Osteoblast (primary cell): Measurements from ENCODE around the gene PPP1R18. TPM values are rescaled to one million over a fixed set of nuclear protein-coding genes. Genes with fewer than 3 reads are reported as not detected.

Experiments
- DNase-seq: peaks from one replicate; pipeline ENCODE4 v3.0.0; 2011; ENCODE audit warnings: low spot score, mixed read lengths; ENCODE audit not compliant: insufficient read length; ENCODE audit errors: missing footprints
- H2AFZ ChIP-seq: 2 replicates; pipeline ENCODE4 v1.6.0; 2011; ENCODE audit warnings: mild to moderate bottlenecking, low read length
- H3K27ac ChIP-seq: 2 replicates; pipeline ENCODE4 v1.5.1; 2011; ENCODE audit warnings: mild to moderate bottlenecking, low read depth, low read length, moderate library complexity
- H3K27me3 ChIP-seq: 2 replicates; pipeline ENCODE4 v1.6.0; 2012; ENCODE audit warnings: mild to moderate bottlenecking, control low read depth, inconsistent platforms, low read length, moderate library complexity; ENCODE audit not compliant: insufficient read depth
- H3K36me3 ChIP-seq: 2 replicates; pipeline ENCODE4 v1.5.1; 2011; ENCODE audit warnings: mild to moderate bottlenecking, low read length, control low read depth, moderate library complexity; ENCODE audit not compliant: insufficient read depth
- H3K4me1 ChIP-seq: 2 replicates; pipeline ENCODE4 v1.5.1; 2011; ENCODE audit warnings: mild to moderate bottlenecking, low read length, control low read depth, moderate library complexity; ENCODE audit not compliant: insufficient read depth
- H3K4me2 ChIP-seq: 2 replicates; pipeline ENCODE4 v1.6.0; 2011; ENCODE audit warnings: mild to moderate bottlenecking, low read length; ENCODE audit not compliant: insufficient read depth
- H3K4me3 ChIP-seq: fragments of 200-600 bp; sonication (generic); 3 replicates; pipeline ENCODE4 v1.5.1; 2012; ENCODE audit warnings: mild to moderate bottlenecking, low read length, inconsistent platforms; ENCODE audit not compliant: insufficient read depth
- H3K79me2 ChIP-seq: 2 replicates; pipeline ENCODE4 v1.6.0; 2012; ENCODE audit warnings: mild to moderate bottlenecking, low read length, control low read depth, inconsistent platforms; ENCODE audit not compliant: insufficient read depth
- H3K9me3 ChIP-seq: 2 replicates; pipeline ENCODE4 v1.5.1; 2011; ENCODE audit warnings: low read depth, low read length, control low read depth
- H4K20me1 ChIP-seq: 2 replicates; pipeline ENCODE4 v1.6.0; 2012; ENCODE audit warnings: mild to moderate bottlenecking, low read length, control low read depth; ENCODE audit not compliant: insufficient read depth
- total RNA-seq: library from RNA; depleted of rRNA; stranded (reverse); fragments of >200 nt; gene quantifications from 2 replicates; pipeline ENCODE4 v1.2.3, GENCODE V29; 2012
- TF ChIP-seq, protein P1 (sequence below): IDR thresholded peaks from 2 replicates; pipeline ENCODE4 v1.5.1; 2011; ENCODE audit warnings: mild to moderate bottlenecking, low read depth, low read length, moderate library complexity; ENCODE audit errors: extremely low read depth

PPP1R18 gene
- total RNA-seq, 1 donor: 62.6 TPM

DNA sequence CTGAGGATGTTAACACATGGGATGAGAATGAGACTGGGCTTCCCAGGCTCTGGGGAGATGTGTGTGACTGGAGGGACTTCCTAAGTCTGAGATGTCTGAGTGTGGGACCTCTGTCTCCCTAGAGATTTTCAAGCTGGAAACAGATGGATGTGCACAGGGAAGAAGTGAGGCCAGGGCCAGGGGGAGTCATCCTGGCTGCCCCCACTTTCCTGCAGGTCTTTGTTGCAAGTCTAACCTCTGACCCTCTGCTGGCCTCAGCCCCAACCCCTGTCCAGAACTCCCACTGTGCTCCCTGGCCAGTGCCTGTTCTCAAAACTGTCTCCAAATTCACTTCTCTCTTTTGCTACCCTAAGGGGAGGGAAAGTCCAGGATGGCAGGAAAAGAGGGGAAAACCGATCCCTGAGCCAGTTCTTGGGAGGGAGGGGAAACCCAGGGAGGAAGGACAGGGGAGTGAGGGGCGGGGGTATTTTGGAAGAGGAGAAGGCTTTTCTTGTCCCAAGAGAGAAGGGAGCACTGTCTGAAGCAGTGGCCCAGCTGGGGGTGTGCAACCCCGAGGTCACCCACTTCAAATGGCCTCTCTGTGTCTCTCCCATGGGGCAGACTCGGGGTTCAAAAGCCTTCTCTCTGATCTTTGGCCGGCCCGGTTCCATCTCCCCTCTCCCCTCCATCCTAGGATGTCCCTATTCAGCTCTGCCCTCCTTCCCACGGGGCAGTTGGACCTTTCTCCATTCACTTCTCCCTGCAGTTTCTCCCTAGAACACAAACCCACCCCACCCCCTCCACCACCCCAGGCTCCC, 3.1 kb downstream of the PPP1R18 start:
- DNase-seq: no peak
- Histone ChIP-seq H3K79me2 (peaks cover 93% of the 10 kb centered on the region), H3K4me3 (peak overlapping the region; percentile 96), H4K20me1 (peaks cover 68% of the 10 kb centered on the region), H3K27ac (peak overlapping the region; percentile 78), H3K36me3 (peaks cover 46% of the 10 kb centered on the region), H3K4me2 (peak overlapping the region; percentile 96), H2AFZ (no peak overlapping the region), H3K4me1 (peaks cover 57% of the 10 kb centered on the region), H3K27me3 (no peaks in the 10 kb centered on the region), H3K9me3 (no peaks in the 10 kb centered on the region)
- TF ChIP-seq, protein P1, sequence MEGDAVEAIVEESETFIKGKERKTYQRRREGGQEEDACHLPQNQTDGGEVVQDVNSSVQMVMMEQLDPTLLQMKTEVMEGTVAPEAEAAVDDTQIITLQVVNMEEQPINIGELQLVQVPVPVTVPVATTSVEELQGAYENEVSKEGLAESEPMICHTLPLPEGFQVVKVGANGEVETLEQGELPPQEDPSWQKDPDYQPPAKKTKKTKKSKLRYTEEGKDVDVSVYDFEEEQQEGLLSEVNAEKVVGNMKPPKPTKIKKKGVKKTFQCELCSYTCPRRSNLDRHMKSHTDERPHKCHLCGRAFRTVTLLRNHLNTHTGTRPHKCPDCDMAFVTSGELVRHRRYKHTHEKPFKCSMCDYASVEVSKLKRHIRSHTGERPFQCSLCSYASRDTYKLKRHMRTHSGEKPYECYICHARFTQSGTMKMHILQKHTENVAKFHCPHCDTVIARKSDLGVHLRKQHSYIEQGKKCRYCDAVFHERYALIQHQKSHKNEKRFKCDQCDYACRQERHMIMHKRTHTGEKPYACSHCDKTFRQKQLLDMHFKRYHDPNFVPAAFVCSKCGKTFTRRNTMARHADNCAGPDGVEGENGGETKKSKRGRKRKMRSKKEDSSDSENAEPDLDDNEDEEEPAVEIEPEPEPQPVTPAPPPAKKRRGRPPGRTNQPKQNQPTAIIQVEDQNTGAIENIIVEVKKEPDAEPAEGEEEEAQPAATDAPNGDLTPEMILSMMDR: no peak

DNA sequence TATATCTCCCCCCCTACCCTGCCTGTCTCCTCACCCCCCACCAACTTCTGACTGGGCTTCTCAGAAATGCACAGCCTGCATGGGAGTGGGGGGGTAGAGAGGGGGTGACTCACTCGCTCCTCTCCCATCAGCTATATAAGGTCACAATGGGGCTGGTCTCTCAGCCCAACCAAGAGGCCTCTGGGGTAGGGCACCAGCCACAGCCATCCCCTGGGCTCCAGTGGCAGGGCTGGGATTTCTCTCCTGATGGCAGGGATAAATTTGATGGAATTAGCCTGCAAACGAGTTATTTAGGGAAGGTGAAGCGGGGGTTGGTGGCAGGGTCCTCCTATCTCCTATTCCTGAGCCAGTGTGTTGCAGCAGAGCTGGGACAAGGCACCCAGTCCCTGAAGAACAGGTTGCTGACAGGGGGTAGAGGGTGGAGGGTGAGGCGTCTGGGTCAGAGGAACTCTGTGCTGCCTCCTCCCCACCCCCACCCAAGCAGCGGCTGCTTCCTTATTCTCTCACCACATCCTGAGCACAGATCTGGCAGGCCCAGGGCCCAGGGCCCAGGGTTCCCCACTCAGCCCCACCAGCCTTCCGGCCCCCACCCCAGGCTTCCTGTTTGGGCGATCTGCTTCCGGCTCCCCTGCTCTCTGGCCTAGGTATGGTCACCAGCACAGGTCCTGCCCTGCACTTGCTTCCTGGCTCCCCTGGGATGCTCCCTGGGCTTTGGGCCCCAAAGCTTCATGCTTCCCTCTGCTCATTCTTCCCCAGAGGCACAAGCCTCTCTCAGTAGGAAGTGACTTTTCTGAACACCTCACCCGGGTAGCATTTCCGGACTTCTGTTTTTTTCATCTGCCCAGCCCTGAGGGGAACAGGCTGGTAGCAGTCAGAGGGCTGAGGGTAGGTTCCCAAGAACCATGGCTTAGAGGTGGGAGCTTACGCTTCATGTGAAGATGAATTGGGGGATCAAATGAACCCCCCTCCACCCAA, 4.0 kb downstream of the PPP1R18 start:
- H3K4me2 ChIP-seq: peak overlapping the region; percentile 96
- H3K27me3 ChIP-seq: no peaks in the 10 kb centered on the region
- H3K4me3 ChIP-seq: peak overlapping the region; percentile 96
- H3K36me3 ChIP-seq: peaks cover 55% of the 10 kb centered on the region
- peak; percentile 93 for DNase-seq
- H3K9me3 ChIP-seq: no peaks in the 10 kb centered on the region
- peak overlapping the region; percentile 78 for H3K27ac ChIP-seq
- no peak overlapping the region for H2AFZ ChIP-seq
- peaks cover 90% of the 10 kb centered on the region for H3K79me2 ChIP-seq
- peaks cover 48% of the 10 kb centered on the region for H3K4me1 ChIP-seq
- TF ChIP-seq, protein P1: no peak
- peaks cover 74% of the 10 kb centered on the region for H4K20me1 ChIP-seq

DNA sequence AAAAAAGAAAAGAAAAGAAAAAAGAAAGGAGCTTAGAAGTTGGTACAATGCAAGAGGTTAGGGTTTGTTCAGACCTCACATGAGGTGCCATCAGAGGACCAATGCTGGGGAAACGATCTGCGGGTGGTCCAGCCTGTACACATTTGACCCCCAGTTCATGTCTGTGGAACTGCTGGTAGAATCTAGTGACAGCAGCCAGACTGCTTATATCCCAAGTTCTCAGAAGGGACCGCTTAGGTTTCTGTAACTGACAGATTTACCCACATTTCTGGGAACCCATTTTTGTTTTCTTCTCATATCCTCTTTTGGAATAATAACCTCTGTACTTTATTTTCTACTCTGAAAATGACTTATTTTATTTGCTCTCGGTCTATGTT, 4.7 kb downstream of the PPP1R18 start:
- no peaks in the 10 kb centered on the region for H3K9me3 ChIP-seq
- TF ChIP-seq, protein P1: no peak
- peaks cover 48% of the 10 kb centered on the region for H3K4me1 ChIP-seq
- H3K4me2 ChIP-seq: peak overlapping the region; percentile 96
- peaks cover 62% of the 10 kb centered on the region for H3K36me3 ChIP-seq
- peaks cover 92% of the 10 kb centered on the region for H3K79me2 ChIP-seq
- no peak for DNase-seq
- H3K27me3 ChIP-seq: no peaks in the 10 kb centered on the region
- peak overlapping the region; percentile 78 for H3K27ac ChIP-seq
- H2AFZ ChIP-seq: no peak overlapping the region
- peaks cover 77% of the 10 kb centered on the region for H4K20me1 ChIP-seq
- peak overlapping the region; percentile 96 for H3K4me3 ChIP-seq
